C4-2B (cell line): ENCODE measurements around the gene SETBP1.
A peak's percentile ranks its signal among the peaks of the same experiment; 100 is the strongest.

Experiments used
- H3K27ac ChIP-seq: fragments of 450-650 bp; 2 replicates; pipeline ENCODE4 v1.5.1; 2017
- ZFX ChIP-seq: fragments of 450-650 bp; IDR thresholded peaks from 2 replicates; pipeline ENCODE4 v1.6.1; 2017
- TF ChIP-seq, protein P1 (sequence below): fragments of 450-650 bp; conservative IDR thresholded peaks from 2 replicates; pipeline ENCODE4 v1.5.1; 2017; ENCODE audit warnings: mild to moderate bottlenecking

Gene SETBP1

DNA sequence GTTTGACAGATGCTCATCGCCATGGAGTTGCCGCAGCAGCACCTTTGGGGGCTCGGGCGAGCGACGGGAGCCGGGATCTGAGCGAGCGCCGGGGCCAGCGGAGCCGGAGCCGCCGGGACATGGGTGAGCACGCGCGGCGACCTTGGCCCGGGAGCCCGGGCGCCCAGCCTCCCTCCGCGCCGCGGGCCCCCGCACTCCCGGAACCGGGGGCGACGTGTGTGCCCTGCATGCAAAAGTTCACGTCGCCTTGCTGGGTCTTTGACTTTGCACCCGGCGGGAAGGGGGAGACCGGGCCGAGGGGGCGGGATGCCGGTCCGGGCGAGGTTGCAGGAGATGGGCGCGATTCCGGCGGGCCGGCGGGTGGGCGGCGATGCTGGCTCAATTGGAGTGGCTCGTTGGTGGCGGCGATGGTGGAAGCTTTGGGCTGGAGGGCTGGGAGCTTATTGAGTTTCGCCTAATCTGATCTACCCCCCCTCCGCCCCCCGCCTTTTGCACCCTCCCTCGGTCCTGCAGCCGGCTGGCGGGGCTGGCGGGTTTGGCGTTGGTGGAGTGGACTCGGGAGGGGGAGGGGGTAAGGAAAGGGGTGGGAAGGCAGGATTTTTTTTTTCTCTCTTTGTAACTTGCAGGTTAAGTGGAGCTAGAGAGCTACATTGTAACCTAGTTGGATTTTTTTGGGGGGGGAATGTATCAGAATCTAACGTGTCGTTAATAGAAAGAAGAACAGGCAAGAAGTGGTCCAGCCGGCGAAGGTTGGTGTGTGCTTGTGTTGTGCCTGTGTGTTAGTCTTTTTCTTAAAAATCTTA lies at the start of gene SETBP1:
Gene SETBP1 (plus strand): TSS at position 616 of the 803 bp plus-strand sequence. CDS start 20,459 bp downstream, outside the sequence.
- TF ChIP-seq, protein P1, sequence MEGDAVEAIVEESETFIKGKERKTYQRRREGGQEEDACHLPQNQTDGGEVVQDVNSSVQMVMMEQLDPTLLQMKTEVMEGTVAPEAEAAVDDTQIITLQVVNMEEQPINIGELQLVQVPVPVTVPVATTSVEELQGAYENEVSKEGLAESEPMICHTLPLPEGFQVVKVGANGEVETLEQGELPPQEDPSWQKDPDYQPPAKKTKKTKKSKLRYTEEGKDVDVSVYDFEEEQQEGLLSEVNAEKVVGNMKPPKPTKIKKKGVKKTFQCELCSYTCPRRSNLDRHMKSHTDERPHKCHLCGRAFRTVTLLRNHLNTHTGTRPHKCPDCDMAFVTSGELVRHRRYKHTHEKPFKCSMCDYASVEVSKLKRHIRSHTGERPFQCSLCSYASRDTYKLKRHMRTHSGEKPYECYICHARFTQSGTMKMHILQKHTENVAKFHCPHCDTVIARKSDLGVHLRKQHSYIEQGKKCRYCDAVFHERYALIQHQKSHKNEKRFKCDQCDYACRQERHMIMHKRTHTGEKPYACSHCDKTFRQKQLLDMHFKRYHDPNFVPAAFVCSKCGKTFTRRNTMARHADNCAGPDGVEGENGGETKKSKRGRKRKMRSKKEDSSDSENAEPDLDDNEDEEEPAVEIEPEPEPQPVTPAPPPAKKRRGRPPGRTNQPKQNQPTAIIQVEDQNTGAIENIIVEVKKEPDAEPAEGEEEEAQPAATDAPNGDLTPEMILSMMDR = no peak
- no peak for TF ChIP-seq ZFX
- H3K27ac ChIP-seq = peak within 1 kb of the TSS; percentile 74

DNA sequence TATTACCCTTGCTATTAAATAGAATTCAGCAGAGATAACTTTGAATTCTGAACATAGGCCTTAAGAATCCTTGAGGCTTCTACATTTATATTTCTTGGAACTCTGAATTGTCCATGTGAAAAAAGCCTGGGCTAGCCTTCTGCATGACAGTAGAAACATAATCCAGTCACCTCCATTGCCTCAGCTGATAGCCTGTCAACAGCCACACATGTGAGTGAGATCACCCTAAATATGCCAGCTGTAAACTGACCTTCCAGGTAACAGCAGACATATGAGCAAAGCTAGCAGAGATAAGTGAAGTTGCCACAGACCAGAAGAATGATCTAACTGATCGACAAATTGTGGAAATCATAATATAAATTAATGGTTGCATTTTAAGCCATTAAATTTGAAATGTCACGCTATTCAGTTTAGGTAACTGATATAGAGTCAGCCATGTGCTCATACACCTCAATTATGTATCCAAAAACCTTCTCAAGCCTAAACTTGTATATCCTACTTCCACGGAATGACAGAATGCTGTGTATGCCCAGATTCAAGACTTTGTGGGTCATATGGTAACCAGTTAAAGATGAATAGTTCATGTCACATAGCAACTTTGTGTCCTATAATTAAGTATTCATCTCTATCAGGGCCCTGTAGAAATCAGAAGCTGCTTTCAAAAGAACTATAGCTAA lies 48.1 kb upstream of the SETBP1 start:
- TF ChIP-seq, protein P1 = no peak
- TF ChIP-seq ZFX = no peak
- H3K27ac ChIP-seq = no peak overlapping the region

DNA sequence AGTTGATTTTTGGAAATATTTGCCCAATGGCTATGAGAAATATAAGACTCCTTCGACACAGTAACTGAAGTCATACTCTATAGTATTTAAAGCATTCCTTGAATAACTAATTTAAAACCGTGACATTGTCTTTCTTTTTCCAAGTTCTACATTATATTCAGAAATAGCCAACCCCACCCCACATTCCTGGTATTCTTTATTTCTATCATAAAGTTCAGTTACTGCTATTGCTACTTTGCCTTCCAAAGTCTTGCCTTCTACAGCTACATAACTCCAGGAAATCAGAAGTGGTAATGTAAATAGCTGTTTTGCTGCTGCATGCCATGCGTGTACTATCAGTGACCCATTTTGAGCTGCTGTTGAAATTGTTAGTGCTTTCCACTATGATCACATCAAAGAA lies 45.1 kb upstream of the SETBP1 start:
- no peak overlapping the region for H3K27ac ChIP-seq

DNA sequence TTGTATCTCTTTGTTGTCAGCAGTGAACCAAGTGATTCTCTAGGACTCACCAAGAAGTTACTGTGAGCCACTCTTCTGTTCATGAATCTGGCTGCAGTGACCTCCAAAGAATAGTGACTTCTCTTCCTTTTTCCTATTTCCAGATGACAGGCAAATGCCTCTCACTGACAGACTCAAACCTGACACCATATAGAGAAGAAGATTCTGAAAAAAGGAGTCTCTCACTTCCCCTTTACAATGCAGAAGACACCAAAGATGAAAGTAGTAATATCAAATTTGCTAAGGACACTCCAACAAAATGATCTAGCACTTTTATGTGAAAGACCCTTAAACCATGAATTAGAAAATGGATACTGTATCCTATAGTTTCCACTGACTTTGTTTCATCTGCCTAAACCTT lies 44.4 kb upstream of the SETBP1 start:
- H3K27ac ChIP-seq = no peak overlapping the region
- TF ChIP-seq, protein P1 = no peak
- TF ChIP-seq ZFX = no peak

More for the DNA sequence above, 45.1 kb upstream of the SETBP1 start:
- TF ChIP-seq, protein P1 = no peak
- TF ChIP-seq ZFX = no peak

DNA sequence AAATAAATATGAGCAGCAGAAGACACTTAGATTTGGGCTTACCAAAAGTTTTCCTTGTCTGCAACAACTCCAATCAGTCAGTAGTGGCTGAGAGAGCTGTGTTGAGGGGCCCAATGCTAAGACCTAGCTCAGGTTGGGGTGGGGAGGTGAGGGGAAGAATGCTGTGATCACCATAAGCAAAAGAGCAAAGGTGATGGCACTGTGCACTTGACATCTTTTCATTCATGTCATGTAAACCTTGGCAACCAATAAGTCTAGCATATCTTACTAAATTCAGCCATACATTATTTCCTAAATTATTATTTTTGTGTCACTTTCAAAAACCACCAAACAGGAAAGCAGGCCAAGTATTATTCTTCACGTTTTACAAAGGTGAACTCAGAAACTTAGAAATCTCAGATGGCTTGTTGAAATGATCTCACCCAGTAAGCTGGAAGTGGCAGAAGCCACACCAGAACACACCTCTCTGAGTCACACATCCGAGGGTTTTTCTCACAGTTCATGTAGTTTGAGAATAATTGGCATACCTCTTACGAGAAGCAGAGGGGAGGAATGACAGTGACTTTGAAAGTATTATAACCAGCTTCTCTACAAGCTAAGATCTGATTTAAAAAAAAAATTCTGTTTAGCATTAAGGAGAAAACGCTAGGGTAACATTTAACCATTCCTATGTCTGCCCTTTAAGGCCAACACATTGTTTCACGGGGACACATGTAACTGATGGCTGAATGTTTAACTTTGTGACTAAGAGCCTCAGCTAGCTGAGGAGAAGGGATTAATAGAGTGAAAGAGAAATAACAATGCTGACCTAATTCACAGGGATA lies 43.3 kb upstream of the SETBP1 start:
- no peak overlapping the region for H3K27ac ChIP-seq

DNA sequence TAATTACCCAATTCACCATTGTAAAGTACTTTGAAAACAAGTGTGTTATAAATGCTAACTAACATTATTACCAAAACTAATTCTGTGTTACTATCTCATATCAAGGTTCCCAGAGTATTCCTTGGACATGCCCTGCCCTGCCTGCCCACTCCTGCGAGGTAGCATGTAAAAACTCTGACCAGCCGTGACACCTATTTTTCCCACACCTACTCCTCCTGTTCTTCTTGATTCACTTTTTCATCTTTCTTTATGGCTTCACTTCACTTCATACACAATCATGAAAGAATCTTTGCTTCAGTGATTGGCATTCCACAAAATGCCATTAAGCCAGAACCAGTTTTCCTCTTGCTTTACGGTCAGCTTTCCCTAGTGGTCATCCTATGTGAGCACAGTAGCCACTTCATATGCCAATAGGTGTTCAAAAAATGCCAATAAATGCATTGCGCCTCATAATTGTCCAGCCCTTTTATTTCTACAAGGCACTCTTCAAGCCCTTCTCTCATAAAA lies 42.6 kb upstream of the SETBP1 start:
- TF ChIP-seq ZFX = no peak
- TF ChIP-seq, protein P1 = no peak
- no peak overlapping the region for H3K27ac ChIP-seq

More for the DNA sequence above, 43.3 kb upstream of the SETBP1 start:
- TF ChIP-seq ZFX = no peak
- TF ChIP-seq, protein P1 = no peak

DNA sequence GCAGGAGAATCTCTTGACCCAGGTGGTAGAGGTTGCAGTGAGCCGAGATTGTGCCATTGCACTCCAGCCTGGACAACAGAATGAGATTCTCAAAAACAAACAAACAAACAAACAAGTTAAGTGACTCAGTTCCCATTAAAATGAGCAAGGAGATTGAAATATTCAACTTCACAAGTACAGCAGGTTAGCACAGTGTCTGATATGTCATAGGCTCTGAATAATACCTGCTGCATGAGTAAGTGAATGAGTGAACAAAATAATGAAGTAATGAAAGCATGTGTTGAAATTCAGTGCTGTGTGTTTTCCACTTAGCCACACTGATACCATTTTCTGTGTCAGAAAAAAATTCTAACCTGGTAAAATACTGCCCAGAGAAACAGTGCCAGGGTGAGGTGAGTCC lies 41.9 kb upstream of the SETBP1 start:
- no peak for TF ChIP-seq ZFX
- TF ChIP-seq, protein P1 = no peak
- no peak overlapping the region for H3K27ac ChIP-seq
